H1 (cell line): ENCODE results near the gene RRAS2. TPM values are rescaled to one million over a fixed set of nuclear protein-coding genes. Genes with fewer than 3 reads are reported as not detected.

Experiments
- BACH1 ChIP-seq: IDR thresholded peaks from 2 replicates; pipeline ENCODE4 v1.6.1; 2012; ENCODE audit warnings: low read length, improper control_type of control experiment
- CHD1 ChIP-seq: IDR thresholded peaks from 2 replicates; pipeline ENCODE4 v1.6.1; 2012; ENCODE audit warnings: low read depth, low read length, improper control_type of control experiment
- CTBP2 ChIP-seq: IDR thresholded peaks from 2 replicates; pipeline ENCODE4 v1.7.0; 2011; ENCODE audit warnings: borderline replicate concordance, mild to moderate bottlenecking, moderate library complexity, mixed read lengths, low read length; ENCODE audit not compliant: insufficient read depth, insufficient read length
- GABPA ChIP-seq: IDR thresholded peaks from 2 replicates; pipeline ENCODE4 v1.6.1; 2011; ENCODE audit warnings: mild to moderate bottlenecking, low read length, moderate library complexity, borderline replicate concordance; ENCODE audit not compliant: insufficient read depth
- NANOG ChIP-seq: IDR thresholded peaks from 2 replicates; pipeline ENCODE4 v1.6.1; 2011; ENCODE audit warnings: low read length, low read depth, mild to moderate bottlenecking, inconsistent platforms; ENCODE audit not compliant: insufficient read depth, poor library complexity, severe bottlenecking
- polyA plus RNA-seq, 7 experiments: library from polyadenylated mRNA; depleted of rRNA in 3 of 7; stranded (reverse) in 5 of 7; unstranded in 2 of 7; fragments of >200 nt in 5 of 7; fragments of 200-250 nt in 2 of 7; gene quantifications; 1 replicate in 5 of 7; 2 replicates in 1 of 7; 4 replicates in 1 of 7; pipeline versions ENCODE4 v1.2.1 to v1.2.3, GENCODE V29; 2011 to 2013; ENCODE audit warnings: missing spikeins in 2 of 7, mixed read lengths in 2 of 7
- total RNA-seq: library from RNA; stranded (reverse); fragmentation: NEBNext Ultra II Directional; extraction: Animal tissue kit (Norgen Biotek cat#: 25700); gene quantifications from 2 replicates; pipeline ENCODE4 v1.2.1, GENCODE V29; 2021
- TF ChIP-seq, protein P1 (sequence below): IDR thresholded peaks from 2 replicates; pipeline ENCODE4 v1.6.1; 2011; ENCODE audit warnings: low read length, improper control_type of control experiment

Gene RRAS2
- total and polyA plus RNA-seq, 2 of the 8 experiments (the other 6 are each of a cell fraction or from before 2014, with no cell fraction given) = 72.3 to 234 TPM

DNA sequence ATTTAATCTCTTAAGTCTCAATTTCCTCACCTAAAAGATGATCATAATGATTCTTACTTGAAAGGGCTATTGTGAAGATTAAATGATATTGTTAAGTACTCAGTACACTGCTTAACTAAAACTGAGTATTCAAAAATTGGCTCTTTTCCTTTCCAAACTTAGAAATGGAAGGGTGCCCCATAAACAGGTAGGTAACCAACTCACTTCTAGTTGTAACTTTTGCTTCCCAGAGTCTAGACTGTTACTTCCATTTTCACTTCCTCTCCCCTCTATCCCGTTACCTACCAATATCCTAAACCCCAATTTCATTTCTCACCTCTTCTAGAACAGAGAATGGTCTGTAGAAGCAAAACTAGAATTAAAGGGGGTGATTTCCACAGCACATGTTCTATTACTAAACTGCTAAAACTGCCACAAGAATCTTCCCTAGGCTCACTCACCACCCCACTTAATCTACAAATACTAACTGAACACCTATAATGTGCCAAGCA lies 50.0 kb downstream of the RRAS2 start (continued):
- TF ChIP-seq CTBP2 (no peak), NANOG (no peak), BACH1 (no peak), CHD1 (no peak), GABPA (no peak)
- TF ChIP-seq, protein P1, sequence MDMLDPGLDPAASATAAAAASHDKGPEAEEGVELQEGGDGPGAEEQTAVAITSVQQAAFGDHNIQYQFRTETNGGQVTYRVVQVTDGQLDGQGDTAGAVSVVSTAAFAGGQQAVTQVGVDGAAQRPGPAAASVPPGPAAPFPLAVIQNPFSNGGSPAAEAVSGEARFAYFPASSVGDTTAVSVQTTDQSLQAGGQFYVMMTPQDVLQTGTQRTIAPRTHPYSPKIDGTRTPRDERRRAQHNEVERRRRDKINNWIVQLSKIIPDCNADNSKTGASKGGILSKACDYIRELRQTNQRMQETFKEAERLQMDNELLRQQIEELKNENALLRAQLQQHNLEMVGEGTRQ = no peak
